ENCODE measurements around the gene DBT. TPM values are rescaled to one million over a fixed set of nuclear protein-coding genes. Genes with fewer than 3 reads are reported as not detected.

Gene DBT
- polyA plus RNA-seq, 1 of the 3 experiments (the other 2 are of a cell fraction): 2.0 TPM

GRCh38 chr1:100145116-100145515 is 104.5 kb downstream of the DBT start:
- Histone ChIP-seq H3K79me2 (ENCODE audit: insufficient read depth) (no peaks in the 10 kb centered on the region), H3K9ac (no peak overlapping the region), H3K9me3 (no peaks in the 10 kb centered on the region), H2AFZ (ENCODE audit: low read depth) (no peak overlapping the region), H3F3A (replicated peaks; ENCODE audit: insufficient read depth) (peaks cover 5% of the 10 kb centered on the region), H3K27me3 (ENCODE audit: insufficient read depth) (no peaks in the 10 kb centered on the region), H3K27ac (ENCODE audit: low read depth in 2 of 2, low read length in 1 of 2) (no peak overlapping the region), H3K9me2 (no peaks in the 10 kb centered on the region), H3K4me2 (no peak overlapping the region), H4K20me1 (ENCODE audit: insufficient read depth) (no peaks in the 10 kb centered on the region), H3K36me3 (replicated peaks in 1 of 2; ENCODE audit: control insufficient read depth in 1 of 2, insufficient read depth in 2 of 2, low read length in 1 of 2) (peaks cover 92 to 98% of the 10 kb centered on the region in 2 experiments), H3K4me3 (ENCODE audit: low read depth in 2 of 2, low read length in 1 of 2) (no peak overlapping the region), H3K4me1 (ENCODE audit: control insufficient read depth in 1 of 2, insufficient read depth in 2 of 2, low read depth in 1 of 2, low read length in 1 of 2) (no peaks in the 10 kb centered on the region; a peak in 1 of 4 replicates)
- no peak for DNase-seq
- CTCF ChIA-PET: interaction anchor here (0.6 to 1.5 kb wide), 2 partner anchors 70 to 310 kb away, joined by 3 read pairs; no protein-coding TSS in a partner anchor
- no peak for TF ChIP-seq NFIC (IDR thresholded peaks at IDR 0.05; ENCODE audit: borderline replicate concordance)
- TF ChIP-seq USF2 (IDR thresholded peaks at IDR 0.05; ENCODE audit: borderline replicate concordance, low read depth, low read length): no peak
- no peak for TF ChIP-seq EZH2phosphoT487 (IDR thresholded peaks at IDR 0.05; ENCODE audit: borderline replicate concordance, low read depth)
- no peak for TF ChIP-seq SMC3 (IDR thresholded peaks at IDR 0.05; ENCODE audit: low read depth, low read length)
- TF ChIP-seq REST (IDR thresholded peaks at IDR 0.05; ENCODE audit: low read depth, low read length): no peak
- no peak for TF ChIP-seq JUND (IDR thresholded peaks at IDR 0.05)
- TF ChIP-seq RFX5 (IDR thresholded peaks at IDR 0.05; ENCODE audit: low read length): no peak
- TF ChIP-seq MAX (IDR thresholded peaks at IDR 0.05; ENCODE audit: low read depth): no peak
- POLR2A ChIA-PET: no interaction called here
- WGBS (ENCODE audit: low lambda C conversion rate): 98% methylated on average over 3 of the region's 3 CpGs

GRCh38 chr1:100142343-100142742 is 107.3 kb downstream of the DBT start:
- no peak overlapping the region for H2AFZ ChIP-seq (ENCODE audit: low read depth)
- ChIA-PET CTCF (no interaction called here), POLR2A (no interaction called here)
- H3K9ac ChIP-seq: no peak overlapping the region
- WGBS (ENCODE audit: low lambda C conversion rate): 94% methylated on average over 3 of the region's 3 CpGs
- no peaks in the 10 kb centered on the region for H3K9me2 ChIP-seq
- H3K27me3 ChIP-seq (ENCODE audit: insufficient read depth): no peaks in the 10 kb centered on the region
- peaks cover 5% of the 10 kb centered on the region for H3F3A ChIP-seq (replicated peaks; ENCODE audit: insufficient read depth)
- TF ChIP-seq FOSL2 (IDR thresholded peaks at IDR 0.05; ENCODE audit: borderline replicate concordance, low read depth): no peak
- H3K79me2 ChIP-seq (ENCODE audit: insufficient read depth): no peaks in the 10 kb centered on the region; the same call in 1 of the 2 replicates
- no peaks in the 10 kb centered on the region for H3K9me3 ChIP-seq
- DNase-seq: no peak
- H3K4me2 ChIP-seq: no peak overlapping the region
- no peak overlapping the region for H3K27ac ChIP-seq (ENCODE audit: low read depth in 2 of 2, low read length in 1 of 2)
- no peak overlapping the region for H3K4me3 ChIP-seq (ENCODE audit: low read depth in 2 of 2, low read length in 1 of 2)
- no peaks in the 10 kb centered on the region; a peak in 1 of 4 replicates for H3K4me1 ChIP-seq (ENCODE audit: control insufficient read depth in 1 of 2, insufficient read depth in 2 of 2, low read depth in 1 of 2, low read length in 1 of 2)
- H3K36me3 ChIP-seq (replicated peaks in 1 of 2; ENCODE audit: control insufficient read depth in 1 of 2, insufficient read depth in 2 of 2, low read length in 1 of 2): peaks cover 94 to 97% of the 10 kb centered on the region in 2 experiments
- no peaks in the 10 kb centered on the region for H4K20me1 ChIP-seq (ENCODE audit: insufficient read depth)

All from SK-N-SH (cell line).